Measurements from ENCODE around the gene PDE4A.
"Not testable (repeated sequence)": the region's sequence is repeated elsewhere in the genome, so short reads cannot be mapped to it uniquely, and the experiment has no call there.

The PDE4A gene

DNA sequence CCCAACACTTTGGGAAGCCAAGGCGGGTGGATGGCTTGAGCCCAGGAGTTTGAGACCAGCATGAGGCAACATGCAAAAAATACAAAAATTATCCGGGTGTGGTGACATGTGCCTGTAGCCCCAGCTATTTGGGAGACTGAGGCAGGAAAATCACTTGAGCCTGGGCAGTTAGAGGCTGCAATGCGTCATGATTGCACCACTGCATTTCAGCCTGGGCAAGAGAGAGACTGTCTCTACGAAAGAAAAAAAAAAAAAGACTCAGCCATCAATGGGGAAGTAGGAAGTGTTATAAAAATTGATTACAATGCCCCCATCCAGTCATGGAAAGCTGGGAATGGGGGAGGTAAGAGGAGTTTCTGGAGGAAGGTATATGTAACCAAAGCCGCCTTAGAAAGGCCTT lies 45.4 kb upstream of the PDE4A start:
- ATAC-seq = no peak
- TF ChIP-seq SNAI2 (CRISPR knock-in tag; IDR thresholded peaks at IDR 0.05) (no peak), ZNF8 (CRISPR knock-in tag; IDR thresholded peaks at IDR 0.05) (no peak), TCF4 (CRISPR knock-in tag; IDR thresholded peaks at IDR 0.05; ENCODE audit: borderline replicate concordance) (no peak), TOX (CRISPR knock-in tag; IDR thresholded peaks at IDR 0.05; ENCODE audit: borderline replicate concordance) (no peak), ISL1 (CRISPR knock-in tag; IDR thresholded peaks at IDR 0.05) (no peak), RARB (CRISPR knock-in tag; IDR thresholded peaks at IDR 0.05) (no peak), ZFP3 (CRISPR knock-in tag; IDR thresholded peaks at IDR 0.05) (no peak)
- TF ChIP-seq, protein P1, sequence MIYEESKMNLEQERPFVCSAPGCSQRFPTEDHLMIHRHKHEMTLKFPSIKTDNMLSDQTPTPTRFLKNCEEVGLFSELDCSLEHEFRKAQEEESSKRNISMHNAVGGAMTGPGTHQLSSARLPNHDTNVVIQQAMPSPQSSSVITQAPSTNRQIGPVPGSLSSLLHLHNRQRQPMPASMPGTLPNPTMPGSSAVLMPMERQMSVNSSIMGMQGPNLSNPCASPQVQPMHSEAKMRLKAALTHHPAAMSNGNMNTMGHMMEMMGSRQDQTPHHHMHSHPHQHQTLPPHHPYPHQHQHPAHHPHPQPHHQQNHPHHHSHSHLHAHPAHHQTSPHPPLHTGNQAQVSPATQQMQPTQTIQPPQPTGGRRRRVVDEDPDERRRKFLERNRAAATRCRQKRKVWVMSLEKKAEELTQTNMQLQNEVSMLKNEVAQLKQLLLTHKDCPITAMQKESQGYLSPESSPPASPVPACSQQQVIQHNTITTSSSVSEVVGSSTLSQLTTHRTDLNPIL (CRISPR knock-in tag; IDR thresholded peaks at IDR 0.05; ENCODE audit: low read depth) = no peak
- TF ChIP-seq, protein P2, sequence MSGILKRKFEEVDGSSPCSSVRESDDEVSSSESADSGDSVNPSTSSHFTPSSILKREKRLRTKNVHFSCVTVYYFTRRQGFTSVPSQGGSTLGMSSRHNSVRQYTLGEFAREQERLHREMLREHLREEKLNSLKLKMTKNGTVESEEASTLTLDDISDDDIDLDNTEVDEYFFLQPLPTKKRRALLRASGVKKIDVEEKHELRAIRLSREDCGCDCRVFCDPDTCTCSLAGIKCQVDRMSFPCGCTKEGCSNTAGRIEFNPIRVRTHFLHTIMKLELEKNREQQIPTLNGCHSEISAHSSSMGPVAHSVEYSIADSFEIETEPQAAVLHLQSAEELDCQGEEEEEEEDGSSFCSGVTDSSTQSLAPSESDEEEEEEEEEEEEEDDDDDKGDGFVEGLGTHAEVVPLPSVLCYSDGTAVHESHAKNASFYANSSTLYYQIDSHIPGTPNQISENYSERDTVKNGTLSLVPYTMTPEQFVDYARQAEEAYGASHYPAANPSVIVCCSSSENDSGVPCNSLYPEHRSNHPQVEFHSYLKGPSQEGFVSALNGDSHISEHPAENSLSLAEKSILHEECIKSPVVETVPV (CRISPR knock-in tag; IDR thresholded peaks at IDR 0.05) = no peak

DNA sequence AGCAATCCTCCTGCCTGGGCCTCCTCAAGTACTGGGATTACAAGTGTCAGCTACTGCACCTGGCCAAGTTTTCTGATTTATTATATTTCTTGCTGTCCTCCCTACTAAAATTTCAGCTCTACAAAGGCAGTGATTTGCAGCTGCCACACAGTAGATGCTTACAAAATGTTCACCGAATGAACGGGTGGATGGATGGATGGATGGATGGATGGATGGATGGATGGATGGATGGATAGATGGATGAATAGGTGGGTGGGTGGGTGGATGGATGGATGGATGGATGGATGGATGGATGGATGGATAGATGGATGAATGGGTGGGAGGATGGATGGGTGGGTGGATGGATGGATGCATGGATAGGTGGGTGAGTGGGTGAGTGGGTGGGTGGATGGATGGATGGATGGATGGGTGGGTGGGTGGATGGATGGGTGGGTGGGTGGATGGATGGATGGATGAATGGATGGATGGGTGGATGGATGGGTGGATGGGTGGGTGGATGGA lies 43.1 kb upstream of the PDE4A start:
- not testable (repeated sequence) for ATAC-seq

DNA sequence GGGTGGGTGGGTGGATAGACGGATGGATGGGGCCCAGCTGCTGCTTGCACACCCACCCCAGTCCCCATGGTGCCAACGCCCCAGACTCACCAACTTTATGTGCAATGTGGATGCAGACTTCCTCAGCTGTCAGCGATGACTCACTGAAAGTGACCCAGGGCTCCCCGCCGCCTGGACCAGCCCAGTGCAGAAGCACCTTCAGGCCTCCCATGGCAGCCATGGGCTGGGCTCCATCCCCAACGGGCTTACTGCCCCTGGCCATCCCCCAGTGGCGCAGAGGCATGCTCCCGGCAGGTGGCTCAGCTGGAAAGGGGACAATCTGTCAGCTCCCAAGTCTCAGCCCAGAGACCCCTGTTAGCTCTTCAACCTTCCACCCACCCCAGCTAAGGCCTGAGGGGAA lies 42.2 kb upstream of the PDE4A start:
- no peak for ATAC-seq
- TF ChIP-seq ARNTL (CRISPR knock-in tag; IDR thresholded peaks at IDR 0.05; ENCODE audit: borderline replicate concordance, low read depth) = no peak
- TF ChIP-seq, protein P3, sequence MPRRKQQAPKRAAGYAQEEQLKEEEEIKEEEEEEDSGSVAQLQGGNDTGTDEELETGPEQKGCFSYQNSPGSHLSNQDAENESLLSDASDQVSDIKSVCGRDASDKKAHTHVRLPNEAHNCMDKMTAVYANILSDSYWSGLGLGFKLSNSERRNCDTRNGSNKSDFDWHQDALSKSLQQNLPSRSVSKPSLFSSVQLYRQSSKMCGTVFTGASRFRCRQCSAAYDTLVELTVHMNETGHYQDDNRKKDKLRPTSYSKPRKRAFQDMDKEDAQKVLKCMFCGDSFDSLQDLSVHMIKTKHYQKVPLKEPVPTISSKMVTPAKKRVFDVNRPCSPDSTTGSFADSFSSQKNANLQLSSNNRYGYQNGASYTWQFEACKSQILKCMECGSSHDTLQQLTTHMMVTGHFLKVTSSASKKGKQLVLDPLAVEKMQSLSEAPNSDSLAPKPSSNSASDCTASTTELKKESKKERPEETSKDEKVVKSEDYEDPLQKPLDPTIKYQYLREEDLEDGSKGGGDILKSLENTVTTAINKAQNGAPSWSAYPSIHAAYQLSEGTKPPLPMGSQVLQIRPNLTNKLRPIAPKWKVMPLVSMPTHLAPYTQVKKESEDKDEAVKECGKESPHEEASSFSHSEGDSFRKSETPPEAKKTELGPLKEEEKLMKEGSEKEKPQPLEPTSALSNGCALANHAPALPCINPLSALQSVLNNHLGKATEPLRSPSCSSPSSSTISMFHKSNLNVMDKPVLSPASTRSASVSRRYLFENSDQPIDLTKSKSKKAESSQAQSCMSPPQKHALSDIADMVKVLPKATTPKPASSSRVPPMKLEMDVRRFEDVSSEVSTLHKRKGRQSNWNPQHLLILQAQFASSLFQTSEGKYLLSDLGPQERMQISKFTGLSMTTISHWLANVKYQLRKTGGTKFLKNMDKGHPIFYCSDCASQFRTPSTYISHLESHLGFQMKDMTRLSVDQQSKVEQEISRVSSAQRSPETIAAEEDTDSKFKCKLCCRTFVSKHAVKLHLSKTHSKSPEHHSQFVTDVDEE (CRISPR knock-in tag; IDR thresholded peaks at IDR 0.05) = no peak
- TF ChIP-seq ZFP3 (CRISPR knock-in tag; IDR thresholded peaks at IDR 0.05) = no peak
- no peak for TF ChIP-seq ESRRG (CRISPR knock-in tag; IDR thresholded peaks at IDR 0.05)
- TF ChIP-seq ZFP30 (CRISPR knock-in tag; IDR thresholded peaks at IDR 0.05) = no peak
- no peak for TF ChIP-seq RARB (CRISPR knock-in tag; IDR thresholded peaks at IDR 0.05)
- no peak for TF ChIP-seq ZNF8 (CRISPR knock-in tag; IDR thresholded peaks at IDR 0.05)
- no peak for TF ChIP-seq ISL1 (CRISPR knock-in tag; IDR thresholded peaks at IDR 0.05)
- TF ChIP-seq, protein P1 (CRISPR knock-in tag; IDR thresholded peaks at IDR 0.05; ENCODE audit: low read depth) = no peak
- TF ChIP-seq SNAI2 (CRISPR knock-in tag; IDR thresholded peaks at IDR 0.05) = no peak
- TF ChIP-seq GLIS3 (CRISPR knock-in tag; IDR thresholded peaks at IDR 0.05) = no peak
- TF ChIP-seq ZC3H10 (CRISPR knock-in tag; IDR thresholded peaks at IDR 0.05) = no peak
- TF ChIP-seq, protein P4, sequence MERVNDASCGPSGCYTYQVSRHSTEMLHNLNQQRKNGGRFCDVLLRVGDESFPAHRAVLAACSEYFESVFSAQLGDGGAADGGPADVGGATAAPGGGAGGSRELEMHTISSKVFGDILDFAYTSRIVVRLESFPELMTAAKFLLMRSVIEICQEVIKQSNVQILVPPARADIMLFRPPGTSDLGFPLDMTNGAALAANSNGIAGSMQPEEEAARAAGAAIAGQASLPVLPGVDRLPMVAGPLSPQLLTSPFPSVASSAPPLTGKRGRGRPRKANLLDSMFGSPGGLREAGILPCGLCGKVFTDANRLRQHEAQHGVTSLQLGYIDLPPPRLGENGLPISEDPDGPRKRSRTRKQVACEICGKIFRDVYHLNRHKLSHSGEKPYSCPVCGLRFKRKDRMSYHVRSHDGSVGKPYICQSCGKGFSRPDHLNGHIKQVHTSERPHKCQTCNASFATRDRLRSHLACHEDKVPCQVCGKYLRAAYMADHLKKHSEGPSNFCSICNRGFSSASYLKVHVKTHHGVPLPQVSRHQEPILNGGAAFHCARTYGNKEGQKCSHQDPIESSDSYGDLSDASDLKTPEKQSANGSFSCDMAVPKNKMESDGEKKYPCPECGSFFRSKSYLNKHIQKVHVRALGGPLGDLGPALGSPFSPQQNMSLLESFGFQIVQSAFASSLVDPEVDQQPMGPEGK (CRISPR knock-in tag; IDR thresholded peaks at IDR 0.05; ENCODE audit: borderline replicate concordance) = no peak
- no peak for TF ChIP-seq TCF4 (CRISPR knock-in tag; IDR thresholded peaks at IDR 0.05; ENCODE audit: borderline replicate concordance)
- TF ChIP-seq, protein P2 (CRISPR knock-in tag; IDR thresholded peaks at IDR 0.05) = no peak
- no peak for TF ChIP-seq OSR1 (CRISPR knock-in tag; IDR thresholded peaks at IDR 0.05)
- TF ChIP-seq PPARA (CRISPR knock-in tag; IDR thresholded peaks at IDR 0.05; ENCODE audit: borderline replicate concordance) = no peak
- no peak for TF ChIP-seq ZNF565 (CRISPR knock-in tag; conservative IDR thresholded peaks at IDR 0.05; ENCODE audit: low read depth)
- TF ChIP-seq, protein P5, sequence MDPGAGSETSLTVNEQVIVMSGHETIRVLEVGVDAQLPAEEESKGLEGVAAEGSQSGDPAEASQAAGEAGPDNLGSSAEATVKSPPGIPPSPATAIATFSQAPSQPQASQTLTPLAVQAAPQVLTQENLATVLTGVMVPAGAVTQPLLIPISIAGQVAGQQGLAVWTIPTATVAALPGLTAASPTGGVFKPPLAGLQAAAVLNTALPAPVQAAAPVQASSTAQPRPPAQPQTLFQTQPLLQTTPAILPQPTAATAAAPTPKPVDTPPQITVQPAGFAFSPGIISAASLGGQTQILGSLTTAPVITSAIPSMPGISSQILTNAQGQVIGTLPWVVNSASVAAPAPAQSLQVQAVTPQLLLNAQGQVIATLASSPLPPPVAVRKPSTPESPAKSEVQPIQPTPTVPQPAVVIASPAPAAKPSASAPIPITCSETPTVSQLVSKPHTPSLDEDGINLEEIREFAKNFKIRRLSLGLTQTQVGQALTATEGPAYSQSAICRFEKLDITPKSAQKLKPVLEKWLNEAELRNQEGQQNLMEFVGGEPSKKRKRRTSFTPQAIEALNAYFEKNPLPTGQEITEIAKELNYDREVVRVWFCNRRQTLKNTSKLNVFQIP (CRISPR knock-in tag; IDR thresholded peaks at IDR 0.05; ENCODE audit: borderline replicate concordance, low read depth) = no peak
